ENCODE measurements around the gene FERMT2.
A peak's percentile ranks its signal among the peaks of the same experiment; 100 is the strongest.

The FERMT2 gene

DNA sequence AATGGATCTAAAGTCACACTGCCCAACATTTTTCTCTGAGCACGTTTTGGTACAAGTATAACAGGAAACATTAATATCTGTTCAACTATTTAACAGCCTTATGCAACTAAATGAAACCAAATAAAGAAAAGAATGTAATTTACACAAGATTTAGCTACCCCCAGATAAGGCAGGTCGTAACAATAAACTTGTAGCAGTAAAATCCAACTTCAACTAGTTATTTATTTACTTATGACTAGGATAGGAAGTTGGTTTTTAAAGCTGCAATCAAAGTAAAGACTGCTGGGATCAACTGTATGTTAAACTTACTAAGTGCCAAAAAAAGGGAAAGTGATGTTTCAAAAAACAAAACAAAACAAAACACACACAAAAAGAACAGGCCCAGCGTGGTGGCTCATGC is 30.9 kb downstream of the FERMT2 start:
- DNase-seq (ENCODE audit: low spot score), result no peak
- TF ChIP-seq, protein P1, sequence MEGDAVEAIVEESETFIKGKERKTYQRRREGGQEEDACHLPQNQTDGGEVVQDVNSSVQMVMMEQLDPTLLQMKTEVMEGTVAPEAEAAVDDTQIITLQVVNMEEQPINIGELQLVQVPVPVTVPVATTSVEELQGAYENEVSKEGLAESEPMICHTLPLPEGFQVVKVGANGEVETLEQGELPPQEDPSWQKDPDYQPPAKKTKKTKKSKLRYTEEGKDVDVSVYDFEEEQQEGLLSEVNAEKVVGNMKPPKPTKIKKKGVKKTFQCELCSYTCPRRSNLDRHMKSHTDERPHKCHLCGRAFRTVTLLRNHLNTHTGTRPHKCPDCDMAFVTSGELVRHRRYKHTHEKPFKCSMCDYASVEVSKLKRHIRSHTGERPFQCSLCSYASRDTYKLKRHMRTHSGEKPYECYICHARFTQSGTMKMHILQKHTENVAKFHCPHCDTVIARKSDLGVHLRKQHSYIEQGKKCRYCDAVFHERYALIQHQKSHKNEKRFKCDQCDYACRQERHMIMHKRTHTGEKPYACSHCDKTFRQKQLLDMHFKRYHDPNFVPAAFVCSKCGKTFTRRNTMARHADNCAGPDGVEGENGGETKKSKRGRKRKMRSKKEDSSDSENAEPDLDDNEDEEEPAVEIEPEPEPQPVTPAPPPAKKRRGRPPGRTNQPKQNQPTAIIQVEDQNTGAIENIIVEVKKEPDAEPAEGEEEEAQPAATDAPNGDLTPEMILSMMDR (IDR thresholded peaks at IDR 0.05; ENCODE audit: borderline replicate concordance, control extremely low read depth, extremely low read depth, insufficient read depth, missing control alignments), result no peak
- in situ Hi-C loops (cut with MboI; ENCODE audit: low sequenced_read_pairs, unreplicated experiment), result no loop called here

DNA sequence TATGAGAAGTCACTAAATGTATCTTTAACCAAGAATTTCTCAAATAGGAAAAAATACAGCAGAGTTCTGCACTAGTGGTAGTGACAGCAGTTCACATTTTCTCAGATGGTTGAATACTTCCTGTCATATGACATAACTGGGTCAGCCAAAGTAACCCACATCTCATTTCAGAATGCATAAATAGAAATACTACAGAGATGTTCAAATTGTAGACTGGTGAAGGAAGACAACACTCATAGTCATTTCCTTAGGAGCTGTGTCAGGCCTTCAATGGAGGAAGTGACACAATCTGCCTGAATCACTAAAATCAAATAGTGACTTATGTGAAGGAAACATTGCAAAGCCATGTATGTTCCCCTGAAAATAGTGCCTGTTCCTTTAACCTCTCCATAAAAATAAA is 32.4 kb downstream of the FERMT2 start:
- DNase-seq (ENCODE audit: low spot score), result peak; percentile 61
- TF ChIP-seq, protein P1 (IDR thresholded peaks at IDR 0.05; ENCODE audit: borderline replicate concordance, control extremely low read depth, extremely low read depth, insufficient read depth, missing control alignments), result no peak
- in situ Hi-C loops (cut with MboI; ENCODE audit: low sequenced_read_pairs, unreplicated experiment), result no loop called here

DNA sequence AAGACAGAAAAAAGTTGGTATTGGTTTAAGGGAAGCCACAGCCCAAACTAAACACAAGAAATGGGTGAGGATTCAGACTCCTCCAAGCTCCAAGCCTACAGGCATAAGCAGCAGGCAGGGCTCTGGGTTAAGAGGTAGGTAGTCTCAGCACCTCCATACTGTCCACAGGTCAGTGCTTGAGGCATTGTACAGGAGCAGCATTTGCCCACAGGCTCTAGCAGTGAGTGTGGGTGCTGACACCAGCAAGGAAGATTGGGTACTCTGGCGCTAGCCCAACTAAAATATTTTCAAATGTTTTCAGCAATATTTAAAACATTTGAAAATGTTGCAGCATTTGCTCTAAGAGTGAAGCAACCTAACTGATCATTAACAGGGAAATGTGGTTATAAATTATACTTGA is 33.1 kb downstream of the FERMT2 start:
- TF ChIP-seq, protein P1 (IDR thresholded peaks at IDR 0.05; ENCODE audit: borderline replicate concordance, control extremely low read depth, extremely low read depth, insufficient read depth, missing control alignments), result no peak
- in situ Hi-C loops (cut with MboI; ENCODE audit: low sequenced_read_pairs, unreplicated experiment), result no loop called here
- no peak for DNase-seq (ENCODE audit: low spot score)

DNA sequence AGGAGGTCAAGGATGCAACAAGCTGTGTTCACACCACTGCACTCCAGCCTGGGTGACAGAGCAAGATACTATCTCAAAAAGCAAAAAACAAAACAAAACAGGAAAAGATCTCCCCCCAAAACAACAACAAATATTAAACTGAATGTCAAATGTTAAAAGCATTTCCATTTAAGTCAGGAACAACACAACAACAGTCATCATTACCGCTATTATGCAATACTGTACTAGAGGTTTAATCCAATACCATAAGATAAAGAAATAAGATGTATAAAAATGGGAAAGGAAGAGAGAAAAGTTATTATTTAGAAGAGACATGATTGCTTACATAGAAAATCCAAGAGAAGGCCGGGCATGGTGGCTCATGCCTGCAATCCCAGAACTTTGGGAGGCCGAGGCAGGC is 36.6 kb downstream of the FERMT2 start:
- DNase-seq (ENCODE audit: low spot score), result no peak
- in situ Hi-C loops (cut with MboI; ENCODE audit: low sequenced_read_pairs, unreplicated experiment), result no loop called here
- TF ChIP-seq, protein P1 (IDR thresholded peaks at IDR 0.05; ENCODE audit: borderline replicate concordance, control extremely low read depth, extremely low read depth, insufficient read depth, missing control alignments), result no peak

DNA sequence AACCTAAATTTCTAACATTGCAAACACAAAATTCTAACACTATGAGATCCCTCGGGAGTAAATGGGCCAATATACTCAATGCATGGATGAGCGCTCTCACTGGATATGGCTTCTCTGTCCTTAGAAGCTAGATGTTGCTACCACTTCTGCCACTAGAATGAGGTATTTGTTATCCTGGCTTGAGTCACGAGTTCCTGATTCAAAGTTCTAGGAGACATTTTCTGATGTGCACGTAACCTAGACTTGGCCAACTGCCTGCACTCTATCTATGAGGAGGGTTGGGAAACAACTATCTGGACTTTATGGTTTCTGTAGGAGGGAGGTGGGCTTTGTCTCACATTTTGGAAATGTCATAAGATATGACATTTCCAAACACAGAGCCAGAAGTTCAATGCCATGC is 37.6 kb downstream of the FERMT2 start:
- TF ChIP-seq, protein P1 (IDR thresholded peaks at IDR 0.05; ENCODE audit: borderline replicate concordance, control extremely low read depth, extremely low read depth, insufficient read depth, missing control alignments), result no peak
- no peak for DNase-seq (ENCODE audit: low spot score)
- in situ Hi-C loops (cut with MboI; ENCODE audit: low sequenced_read_pairs, unreplicated experiment), result no loop called here

DNA sequence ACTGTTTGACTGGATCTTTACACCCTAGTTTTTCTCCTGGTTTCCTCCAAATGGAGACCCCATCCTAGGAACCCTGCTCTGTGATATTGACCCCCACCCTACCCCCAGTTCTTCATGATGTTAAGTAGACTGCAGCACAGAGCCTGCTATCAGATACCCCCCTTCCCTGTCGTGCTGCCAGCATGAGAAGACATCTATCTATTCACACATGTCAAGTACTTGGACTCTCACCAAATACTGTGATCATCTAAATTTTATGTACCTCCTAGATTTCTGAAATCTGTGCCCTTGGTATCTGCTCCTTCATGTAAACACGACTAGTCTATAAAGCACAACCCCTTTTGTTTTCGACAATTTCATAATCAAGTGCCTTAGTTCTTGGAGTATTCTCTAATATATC is 38.9 kb downstream of the FERMT2 start:
- in situ Hi-C loops (cut with MboI; ENCODE audit: low sequenced_read_pairs, unreplicated experiment), result no loop called here
- DNase-seq (ENCODE audit: low spot score), result no peak
- TF ChIP-seq, protein P1 (IDR thresholded peaks at IDR 0.05; ENCODE audit: borderline replicate concordance, control extremely low read depth, extremely low read depth, insufficient read depth, missing control alignments), result no peak

DNA sequence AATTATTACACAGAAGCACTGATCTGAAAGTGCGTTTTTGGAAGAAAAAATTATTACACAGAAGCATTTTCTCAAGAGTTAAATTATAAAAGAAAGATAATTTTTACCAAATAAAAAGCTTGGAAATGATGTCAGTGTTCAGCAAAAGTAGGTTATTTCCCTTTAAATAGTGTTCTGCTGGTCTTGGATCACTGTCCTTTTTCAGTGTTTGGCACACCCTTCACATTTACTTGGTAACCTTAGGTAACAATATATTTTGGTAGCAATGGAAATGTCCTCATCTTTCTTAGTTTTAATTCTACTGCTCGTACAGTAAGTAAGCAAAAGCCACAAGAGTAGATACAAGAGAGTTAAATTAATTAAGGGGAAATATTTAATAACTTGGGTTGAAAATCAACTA is 40.3 kb downstream of the FERMT2 start:
- in situ Hi-C loops (cut with MboI; ENCODE audit: low sequenced_read_pairs, unreplicated experiment), result no loop called here
- no peak for DNase-seq (ENCODE audit: low spot score)
- TF ChIP-seq, protein P1 (IDR thresholded peaks at IDR 0.05; ENCODE audit: borderline replicate concordance, control extremely low read depth, extremely low read depth, insufficient read depth, missing control alignments), result no peak

Measured in GM13976 (cell line).